GM12891 (cell line): ENCODE data around the gene CDH4.

Source experiments
- POLR2A ChIP-seq: IDR thresholded peaks from 2 replicates; pipeline ENCODE4 v1.6.1; 2011; ENCODE audit warnings: low read depth, low read length, control low read depth
- POLR2AphosphoS5 ChIP-seq: IDR thresholded peaks from 2 replicates; pipeline ENCODE4 v1.6.1; 2011; ENCODE audit warnings: low read depth, low read length, control low read depth
- POU2F2 ChIP-seq: IDR thresholded peaks from 2 replicates; pipeline ENCODE4 v1.6.1; 2011; ENCODE audit warnings: low read depth, mild to moderate bottlenecking, control low read depth, low read length, moderate library complexity
- SPI1 ChIP-seq: IDR thresholded peaks from 2 replicates; pipeline ENCODE4 v1.6.1; 2011; ENCODE audit warnings: low read depth, low read length, control low read depth
- TAF1 ChIP-seq: IDR thresholded peaks from 2 replicates; pipeline ENCODE4 v1.6.1; 2011; ENCODE audit warnings: low read depth, low read length, control low read depth

- TF ChIP-seq POLR2AphosphoS5 (no peak), POLR2A (no peak), POU2F2 (no peak), TAF1 (no peak), SPI1 (no peak)
These were observed 206.2 kb downstream of the CDH4 start for GRCh38 chr20:61458146-61458746.
